ENCODE results near the gene CLDN5.
"Not testable (repeated sequence)": the region's sequence is repeated elsewhere in the genome, so short reads cannot be mapped to it uniquely, and the experiment has no call there.

DNA sequence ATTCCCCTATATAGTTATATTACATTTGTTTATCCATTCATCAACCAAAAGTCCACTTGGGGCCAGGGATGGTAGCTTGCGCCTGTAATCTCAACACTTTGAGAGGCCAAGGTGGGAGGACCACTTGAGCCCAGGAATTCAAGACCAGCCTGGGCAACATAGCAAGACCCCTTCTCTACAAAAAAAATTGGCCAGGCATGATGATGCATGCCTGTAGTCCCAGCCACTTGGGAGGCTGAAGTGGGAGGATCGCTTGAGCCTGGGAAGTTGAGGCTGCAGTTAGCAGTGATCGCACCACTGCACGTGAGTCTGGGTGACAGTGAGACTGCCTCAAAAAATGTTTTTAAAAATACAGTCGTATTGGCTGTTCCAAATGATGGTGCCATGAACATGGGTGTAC lies 24.2 kb upstream of the CLDN5 start:
- not testable (repeated sequence) for TF ChIP-seq EZH2phosphoT487 (IDR thresholded peaks at IDR 0.05; ENCODE audit: borderline replicate concordance, low read length); EZH2 (IDR thresholded peaks at IDR 0.05; ENCODE audit: low read length, unreplicated experiment)
- TF ChIP-seq, protein P1, sequence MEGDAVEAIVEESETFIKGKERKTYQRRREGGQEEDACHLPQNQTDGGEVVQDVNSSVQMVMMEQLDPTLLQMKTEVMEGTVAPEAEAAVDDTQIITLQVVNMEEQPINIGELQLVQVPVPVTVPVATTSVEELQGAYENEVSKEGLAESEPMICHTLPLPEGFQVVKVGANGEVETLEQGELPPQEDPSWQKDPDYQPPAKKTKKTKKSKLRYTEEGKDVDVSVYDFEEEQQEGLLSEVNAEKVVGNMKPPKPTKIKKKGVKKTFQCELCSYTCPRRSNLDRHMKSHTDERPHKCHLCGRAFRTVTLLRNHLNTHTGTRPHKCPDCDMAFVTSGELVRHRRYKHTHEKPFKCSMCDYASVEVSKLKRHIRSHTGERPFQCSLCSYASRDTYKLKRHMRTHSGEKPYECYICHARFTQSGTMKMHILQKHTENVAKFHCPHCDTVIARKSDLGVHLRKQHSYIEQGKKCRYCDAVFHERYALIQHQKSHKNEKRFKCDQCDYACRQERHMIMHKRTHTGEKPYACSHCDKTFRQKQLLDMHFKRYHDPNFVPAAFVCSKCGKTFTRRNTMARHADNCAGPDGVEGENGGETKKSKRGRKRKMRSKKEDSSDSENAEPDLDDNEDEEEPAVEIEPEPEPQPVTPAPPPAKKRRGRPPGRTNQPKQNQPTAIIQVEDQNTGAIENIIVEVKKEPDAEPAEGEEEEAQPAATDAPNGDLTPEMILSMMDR (conservative IDR thresholded peaks at IDR 0.05; ENCODE audit: low read depth, low read length): not testable (repeated sequence)

All from PC-3 (cell line).